Keratinocyte (primary cell): ENCODE measurements around the gene CELF2. TPM values are rescaled to one million over a fixed set of nuclear protein-coding genes. Genes with fewer than 3 reads are reported as not detected.

ENCODE experiments used
- DNase-seq: peaks from one replicate; pipeline ENCODE4 v3.0.0-alpha.2; 2011; ENCODE audit warnings: low read depth, missing footprints, low spot score
- FAIRE-seq: peaks from 2 replicates; lab custom pipeline; 2011; peaks lifted over from hg19 to GRCh38; lab: Jason Lieb, UNC
- H2AFZ ChIP-seq: 2 replicates; pipeline ENCODE4 v1.6.0; 2012; ENCODE audit warnings: low read length, control low read depth, inconsistent platforms; ENCODE audit not compliant: control insufficient read depth
- H3K27ac ChIP-seq: 2 replicates; pipeline ENCODE4 v1.5.1; 2011; ENCODE audit warnings: low read length; ENCODE audit not compliant: control insufficient read depth, insufficient read depth
- H3K27me3 ChIP-seq: 3 replicates; pipeline ENCODE4 v1.6.0; 2011; ENCODE audit warnings: low read length; ENCODE audit not compliant: control insufficient read depth, insufficient read depth; ENCODE audit errors: extremely low read depth
- H3K36me3 ChIP-seq, 2 experiments: 2 replicates in 1 of 2; 3 replicates in 1 of 2; pipeline ENCODE4 v1.5.1; 2011; ENCODE audit warnings: low read length in 2 of 2, mild to moderate bottlenecking in 1 of 2; ENCODE audit not compliant: control insufficient read depth in 2 of 2, insufficient read depth in 2 of 2; ENCODE audit errors: extremely low read depth in 1 of 2
- H3K4me1 ChIP-seq: 3 replicates; pipeline ENCODE4 v1.5.1; 2011; ENCODE audit warnings: low read length; ENCODE audit not compliant: control insufficient read depth, insufficient read depth; ENCODE audit errors: extremely low read depth
- H3K4me2 ChIP-seq: 3 replicates; pipeline ENCODE4 v1.6.0; 2011; ENCODE audit warnings: low read depth, low read length; ENCODE audit not compliant: control insufficient read depth, insufficient read depth; ENCODE audit errors: extremely low read depth
- H3K4me3 ChIP-seq, 3 experiments: fragments of 200-600 bp in 1 of 3; sonication (generic) in 1 of 3; 2 replicates in 2 of 3; 3 replicates in 1 of 3; pipeline ENCODE4 v1.5.1; 2011 to 2016; ENCODE audit warnings: low read length in 3 of 3, mild to moderate bottlenecking in 3 of 3, control low read depth in 2 of 3, inconsistent platforms in 1 of 3, low read depth in 1 of 3, mixed read lengths in 1 of 3, mixed run types in 1 of 3, moderate library complexity in 1 of 3; ENCODE audit not compliant: control insufficient read depth in 2 of 3, insufficient read depth in 2 of 3; ENCODE audit errors: extremely low read depth in 1 of 3
- H3K79me2 ChIP-seq: 2 replicates; pipeline ENCODE4 v1.6.0; 2012; ENCODE audit warnings: low read length; ENCODE audit not compliant: control insufficient read depth, insufficient read depth
- H3K9ac ChIP-seq: 3 replicates; pipeline ENCODE4 v1.6.0; 2011; ENCODE audit warnings: low read length; ENCODE audit not compliant: control insufficient read depth, insufficient read depth; ENCODE audit errors: extremely low read depth
- H3K9me1 ChIP-seq: 3 replicates; pipeline ENCODE4 v1.6.0; 2011; ENCODE audit warnings: low read length; ENCODE audit not compliant: control insufficient read depth, insufficient read depth; ENCODE audit errors: extremely low read depth
- H3K9me3 ChIP-seq: 2 replicates; pipeline ENCODE4 v1.5.1; 2012; ENCODE audit warnings: low read depth, low read length; ENCODE audit not compliant: control insufficient read depth
- H4K20me1 ChIP-seq: 3 replicates; pipeline ENCODE4 v1.6.0; 2011; ENCODE audit warnings: low read length; ENCODE audit not compliant: control insufficient read depth, insufficient read depth; ENCODE audit errors: extremely low read depth
- CTCF ChIP-seq, 3 experiments: IDR thresholded peaks in 1 of 3; conservative IDR thresholded peaks in 1 of 3; optimal IDR thresholded peaks in 1 of 3; 2 replicates in 2 of 3; 3 replicates in 1 of 3; pipeline versions ENCODE3 to v1.5.1; 2011; ENCODE audit warnings: low read length in 3 of 3, mild to moderate bottlenecking in 3 of 3, moderate library complexity in 2 of 3, control low read depth in 1 of 3, inconsistent platforms in 1 of 3; ENCODE audit not compliant: insufficient read depth in 2 of 3; ENCODE audit errors: extremely low read depth in 1 of 3
- EZH2 ChIP-seq: IDR thresholded peaks from one replicate; pipeline ENCODE4 v1.6.1; 2012; ENCODE audit warnings: inconsistent platforms, mild to moderate bottlenecking, low read length, moderate library complexity
- dilution Hi-C: fragments of 300-500 bp; cut with MboI; formaldehyde crosslinking; loops from one replicate; pipeline ENCODE4 v1.7.0; 2020; ENCODE audit warnings: low sequenced_read_pairs; ENCODE audit not compliant: extremely low pct_ligation_motif_present
- polyA plus RNA-seq, 5 experiments: library from polyadenylated mRNA; depleted of rRNA in 3 of 5; stranded (reverse) in 3 of 5; stranded (forward) in 1 of 5; unstranded in 1 of 5; fragments of >200 nt; gene quantifications; 1 replicate in 1 of 5; 2 replicates in 3 of 5; 3 replicates in 1 of 5; pipeline versions ENCODE4 v1.2.1 to v1.2.3, GENCODE V29; 2011 to 2012; ENCODE audit warnings: missing spikeins in 2 of 5, low read depth in 1 of 5, low replicate concordance in 1 of 5

Gene CELF2
- polyA plus RNA-seq, 1 donor (not counting 4 experiments of a cell fraction or from before 2014, with no cell fraction given), result 9.8 TPM

- Histone ChIP-seq H3K9ac (no peak overlapping the region), H3K4me3 (no peak overlapping the region), H3K4me1 (no peaks in the 10 kb centered on the region), H3K27ac (no peak overlapping the region), H3K27me3 (no peaks in the 10 kb centered on the region), H3K79me2 (no peaks in the 10 kb centered on the region), H3K9me3 (no peaks in the 10 kb centered on the region), H2AFZ (no peak overlapping the region), H3K36me3 (no peaks in the 10 kb centered on the region), H3K9me1 (no peaks in the 10 kb centered on the region), H4K20me1 (no peaks in the 10 kb centered on the region), H3K4me2 (no peak overlapping the region)
- dilution Hi-C loops, result no loop called here
- TF ChIP-seq CTCF (optimal IDR thresholded peaks at IDR 0.05 in 1 of 3, IDR thresholded peaks at IDR 0.05 in 1 of 3, conservative IDR thresholded peaks at IDR 0.05 in 1 of 3; ENCODE audit: extremely low read depth in 1 of 3, insufficient read depth in 2 of 3, low read length in 3 of 3) (no peak), EZH2 (no peak)
- DNase-seq, result no peak
- no peak for FAIRE-seq
Measured at GRCh38 chr10:11235771-11236170, 218.1 kb downstream of the CELF2 start.

- dilution Hi-C loops, result no loop called here
- H3K4me2 ChIP-seq, result no peak overlapping the region
- no peak for FAIRE-seq
Measured at GRCh38 chr10:11236234-11236633, 218.6 kb downstream of the CELF2 start.

More at GRCh38 chr10:11236234-11236633, 218.6 kb downstream of the CELF2 start:
- Histone ChIP-seq H3K27ac (no peak overlapping the region), H3K79me2 (no peaks in the 10 kb centered on the region), H3K27me3 (no peaks in the 10 kb centered on the region), H3K36me3 (no peaks in the 10 kb centered on the region), H2AFZ (no peak overlapping the region), H4K20me1 (no peaks in the 10 kb centered on the region), H3K9me1 (no peaks in the 10 kb centered on the region), H3K4me1 (no peaks in the 10 kb centered on the region), H3K4me3 (no peak overlapping the region), H3K9ac (no peak overlapping the region), H3K9me3 (no peaks in the 10 kb centered on the region)
- no peak for TF ChIP-seq EZH2
- TF ChIP-seq CTCF (optimal IDR thresholded peaks at IDR 0.05 in 1 of 3, IDR thresholded peaks at IDR 0.05 in 1 of 3, conservative IDR thresholded peaks at IDR 0.05 in 1 of 3; ENCODE audit: extremely low read depth in 1 of 3, insufficient read depth in 2 of 3, low read length in 3 of 3), result no peak
- DNase-seq, result no peak
